HepG2 (cell line): ENCODE data around the gene CIB2. TPM values are rescaled to one million over a fixed set of nuclear protein-coding genes. Genes with fewer than 3 reads are reported as not detected.

Source experiments
- ATAD3A ChIP-seq: sonication (generic); formaldehyde crosslinking; IDR thresholded peaks from 2 replicates; pipeline ENCODE4 v1.4.0; 2020; ENCODE audit warnings: missing genetic modification reagents
- MYC ChIP-seq: sonication (generic); formaldehyde crosslinking; IDR thresholded peaks from 2 replicates; pipeline ENCODE4 v1.9.0; 2021; ENCODE audit warnings: missing genetic modification reagents, borderline replicate concordance
- NR1H2 ChIP-seq: sonication (generic); formaldehyde crosslinking; IDR thresholded peaks from 2 replicates; pipeline ENCODE4 v1.8.1; 2022; ENCODE audit warnings: low read depth, missing genetic modification reagents, borderline replicate concordance
- REL ChIP-seq: sonication (generic); formaldehyde crosslinking; conservative IDR thresholded peaks from 2 replicates; pipeline ENCODE4 v1.8.0; 2022; ENCODE audit warnings: mild to moderate bottlenecking, missing genetic modification reagents, moderate library complexity
- RFXAP ChIP-seq: sonication (generic); formaldehyde crosslinking; IDR thresholded peaks from 2 replicates; pipeline ENCODE4 v1.4.0; 2020; ENCODE audit warnings: missing genetic modification reagents, borderline replicate concordance
- SCMH1 ChIP-seq: sonication (generic); formaldehyde crosslinking; IDR thresholded peaks from 2 replicates; pipeline ENCODE4 v1.9.0; 2021; ENCODE audit warnings: missing genetic modification reagents, mild to moderate bottlenecking, borderline replicate concordance
- SRSF1 ChIP-seq: fragments of 200-400 bp; formaldehyde crosslinking; optimal IDR thresholded peaks from 2 replicates; pipeline ENCODE3; 2017; ENCODE audit warnings: mild to moderate bottlenecking, low read depth, low read length, moderate library complexity
- ZBTB1 ChIP-seq: sonication (generic); formaldehyde crosslinking; IDR thresholded peaks from 2 replicates; pipeline ENCODE4 v1.4.0; 2020; ENCODE audit warnings: missing genetic modification reagents, borderline replicate concordance
- ZNF17 ChIP-seq: sonication (generic); formaldehyde crosslinking; IDR thresholded peaks from 2 replicates; pipeline ENCODE4 v1.5.0; 2020; ENCODE audit warnings: mild to moderate bottlenecking, missing genetic modification reagents
- ZNF207 ChIP-seq: fragments of 450-650 bp; IDR thresholded peaks from 2 replicates; pipeline ENCODE4 v1.6.1; 2016; ENCODE audit warnings: antibody characterized with exemption, borderline replicate concordance
- ZNF225 ChIP-seq: sonication (generic); formaldehyde crosslinking; IDR thresholded peaks from 2 replicates; pipeline ENCODE4 v1.4.0; 2020; ENCODE audit warnings: mild to moderate bottlenecking, missing genetic modification reagents
- ZNF24 ChIP-seq: fragments of 450-650 bp; IDR thresholded peaks from 2 replicates; pipeline ENCODE4 v1.6.1; 2017; ENCODE audit warnings: antibody characterized with exemption, mild to moderate bottlenecking
- ZNF747 ChIP-seq: sonication (generic); formaldehyde crosslinking; IDR thresholded peaks from 2 replicates; pipeline ENCODE4 v1.8.1; 2023; ENCODE audit warnings: missing genetic modification reagents, mild to moderate bottlenecking, borderline replicate concordance
- ZNF790 ChIP-seq: sonication (generic); formaldehyde crosslinking; IDR thresholded peaks from 2 replicates; pipeline ENCODE4 v1.8.0; 2022; ENCODE audit warnings: missing genetic modification reagents, mild to moderate bottlenecking, borderline replicate concordance
- polyA plus RNA-seq, 8 experiments: library from polyadenylated mRNA; depleted of rRNA in 3 of 8; stranded (reverse) in 7 of 8; unstranded in 1 of 8; fragments of >200 nt; fragmentation: Illumina TruSeq in 4 of 8; extraction: Trizol in 4 of 8; gene quantifications; 2 replicates each; pipeline versions ENCODE4 v1.2.1 to v1.2.3, GENCODE V29; 2011 to 2016; ENCODE audit warnings: low read depth in 4 of 8, missing spikeins in 1 of 8, mixed read lengths in 1 of 8; ENCODE audit not compliant: insufficient read depth in 1 of 8
- total RNA-seq, 5 experiments: library from RNA; depleted of rRNA; stranded (reverse); fragments of >200 nt; fragmentation: Illumina TruSeq; extraction: Trizol; gene quantifications; 2 replicates each; pipeline ENCODE4 v1.2.3, GENCODE V29; 2016; ENCODE audit warnings: low read depth in 1 of 5
- TF ChIP-seq, protein P1 (sequence below): sonication (generic); formaldehyde crosslinking; IDR thresholded peaks from 2 replicates; pipeline ENCODE4 v1.4.0; 2020; ENCODE audit warnings: missing genetic modification reagents
- TF ChIP-seq, protein P2 (sequence below): sonication (generic); formaldehyde crosslinking; conservative IDR thresholded peaks from 2 replicates; pipeline ENCODE4 v1.4.0; 2020; ENCODE audit warnings: missing genetic modification reagents
- TF ChIP-seq, protein P3 (sequence below): sonication (generic); formaldehyde crosslinking; IDR thresholded peaks from 2 replicates; pipeline ENCODE4 v1.5.1; 2020; ENCODE audit warnings: mild to moderate bottlenecking, missing genetic modification reagents
- TF ChIP-seq, protein P4 (sequence below): IDR thresholded peaks from 2 replicates; pipeline ENCODE4 v1.6.1; 2016; ENCODE audit warnings: low read depth
- TF ChIP-seq, protein P5 (sequence below): sonication (generic); formaldehyde crosslinking; IDR thresholded peaks from 2 replicates; pipeline ENCODE4 v1.5.1; 2020; ENCODE audit warnings: missing genetic modification reagents, mild to moderate bottlenecking, borderline replicate concordance

CIB2 gene
- total and polyA plus RNA-seq, 2 of the 13 experiments (the other 11 are each of a cell fraction or from before 2014, with no cell fraction given): 1.4 to 1.5 TPM

DNA sequence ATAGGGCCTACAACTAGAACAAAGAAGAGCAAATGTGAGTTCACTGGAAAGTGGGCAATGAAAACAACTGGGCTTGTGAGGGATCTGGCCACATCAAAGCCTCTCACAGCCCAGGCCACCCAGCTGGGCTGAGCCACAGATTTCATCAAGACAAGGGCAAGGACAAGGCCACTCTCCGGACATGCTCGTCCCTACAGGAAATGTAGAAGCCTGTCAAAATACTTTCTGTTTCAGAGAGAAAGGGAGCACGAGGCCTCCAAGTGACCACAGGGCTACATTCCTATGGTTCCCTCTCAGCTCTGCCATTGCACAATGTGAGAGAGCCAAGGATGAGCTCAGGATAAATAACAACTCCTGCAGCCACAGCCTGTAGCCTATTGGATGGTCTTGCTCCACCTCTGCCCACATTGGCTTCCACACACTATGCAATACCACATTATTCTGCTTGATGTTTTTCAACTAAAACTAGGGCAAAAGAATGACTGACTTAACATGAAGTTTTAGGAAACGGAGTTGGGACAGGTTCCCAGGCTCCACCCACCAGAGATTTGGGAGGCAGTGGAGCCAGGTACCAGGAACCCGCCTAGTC is 65.9 kb downstream of the CIB2 start (continued):
- TF ChIP-seq RFXAP: peak; percentile 85
- TF ChIP-seq ATAD3A (CRISPR knock-in tag): no peak
- TF ChIP-seq, protein P1, sequence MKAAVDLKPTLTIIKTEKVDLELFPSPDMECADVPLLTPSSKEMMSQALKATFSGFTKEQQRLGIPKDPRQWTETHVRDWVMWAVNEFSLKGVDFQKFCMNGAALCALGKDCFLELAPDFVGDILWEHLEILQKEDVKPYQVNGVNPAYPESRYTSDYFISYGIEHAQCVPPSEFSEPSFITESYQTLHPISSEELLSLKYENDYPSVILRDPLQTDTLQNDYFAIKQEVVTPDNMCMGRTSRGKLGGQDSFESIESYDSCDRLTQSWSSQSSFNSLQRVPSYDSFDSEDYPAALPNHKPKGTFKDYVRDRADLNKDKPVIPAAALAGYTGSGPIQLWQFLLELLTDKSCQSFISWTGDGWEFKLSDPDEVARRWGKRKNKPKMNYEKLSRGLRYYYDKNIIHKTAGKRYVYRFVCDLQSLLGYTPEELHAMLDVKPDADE (CRISPR knock-in tag): no peak
- TF ChIP-seq ZNF790 (CRISPR knock-in tag): no peak
- TF ChIP-seq, protein P2, sequence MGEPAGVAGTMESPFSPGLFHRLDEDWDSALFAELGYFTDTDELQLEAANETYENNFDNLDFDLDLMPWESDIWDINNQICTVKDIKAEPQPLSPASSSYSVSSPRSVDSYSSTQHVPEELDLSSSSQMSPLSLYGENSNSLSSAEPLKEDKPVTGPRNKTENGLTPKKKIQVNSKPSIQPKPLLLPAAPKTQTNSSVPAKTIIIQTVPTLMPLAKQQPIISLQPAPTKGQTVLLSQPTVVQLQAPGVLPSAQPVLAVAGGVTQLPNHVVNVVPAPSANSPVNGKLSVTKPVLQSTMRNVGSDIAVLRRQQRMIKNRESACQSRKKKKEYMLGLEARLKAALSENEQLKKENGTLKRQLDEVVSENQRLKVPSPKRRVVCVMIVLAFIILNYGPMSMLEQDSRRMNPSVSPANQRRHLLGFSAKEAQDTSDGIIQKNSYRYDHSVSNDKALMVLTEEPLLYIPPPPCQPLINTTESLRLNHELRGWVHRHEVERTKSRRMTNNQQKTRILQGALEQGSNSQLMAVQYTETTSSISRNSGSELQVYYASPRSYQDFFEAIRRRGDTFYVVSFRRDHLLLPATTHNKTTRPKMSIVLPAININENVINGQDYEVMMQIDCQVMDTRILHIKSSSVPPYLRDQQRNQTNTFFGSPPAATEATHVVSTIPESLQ (CRISPR knock-in tag): peak; percentile 77; the same call in 1 of the 2 replicates
- TF ChIP-seq, protein P3, sequence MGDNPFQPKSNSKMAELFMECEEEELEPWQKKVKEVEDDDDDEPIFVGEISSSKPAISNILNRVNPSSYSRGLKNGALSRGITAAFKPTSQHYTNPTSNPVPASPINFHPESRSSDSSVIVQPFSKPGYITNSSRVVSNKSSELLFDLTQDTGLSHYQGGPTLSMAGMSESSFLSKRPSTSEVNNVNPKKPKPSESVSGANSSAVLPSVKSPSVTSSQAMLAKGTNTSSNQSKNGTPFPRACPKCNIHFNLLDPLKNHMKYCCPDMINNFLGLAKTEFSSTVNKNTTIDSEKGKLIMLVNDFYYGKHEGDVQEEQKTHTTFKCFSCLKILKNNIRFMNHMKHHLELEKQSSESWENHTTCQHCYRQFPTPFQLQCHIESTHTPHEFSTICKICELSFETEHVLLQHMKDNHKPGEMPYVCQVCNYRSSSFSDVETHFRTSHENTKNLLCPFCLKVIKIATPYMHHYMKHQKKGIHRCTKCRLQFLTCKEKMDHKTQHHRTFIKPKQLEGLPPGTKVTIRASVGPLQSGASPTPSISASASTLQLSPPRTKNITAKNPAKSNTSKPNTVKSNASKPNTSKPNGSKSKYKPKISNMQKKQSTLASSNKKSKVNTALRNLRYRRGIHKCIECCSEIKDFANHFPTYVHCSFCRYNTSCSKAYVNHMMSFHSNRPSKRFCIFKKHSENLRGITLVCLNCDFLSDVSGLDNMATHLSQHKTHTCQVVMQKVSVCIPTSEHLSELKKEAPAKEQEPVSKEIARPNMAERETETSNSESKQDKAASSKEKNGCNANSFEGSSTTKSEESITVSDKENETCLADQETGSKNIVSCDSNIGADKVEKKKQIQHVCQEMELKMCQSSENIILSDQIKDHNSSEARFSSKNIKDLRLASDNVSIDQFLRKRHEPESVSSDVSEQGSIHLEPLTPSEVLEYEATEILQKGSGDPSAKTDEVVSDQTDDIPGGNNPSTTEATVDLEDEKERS (CRISPR knock-in tag): peak; percentile 92; the same call in 1 of the 2 replicates
- TF ChIP-seq NR1H2: no peak
- TF ChIP-seq ZNF24: peak; percentile 45; the same call in 1 of the 2 replicates
- TF ChIP-seq, protein P4, sequence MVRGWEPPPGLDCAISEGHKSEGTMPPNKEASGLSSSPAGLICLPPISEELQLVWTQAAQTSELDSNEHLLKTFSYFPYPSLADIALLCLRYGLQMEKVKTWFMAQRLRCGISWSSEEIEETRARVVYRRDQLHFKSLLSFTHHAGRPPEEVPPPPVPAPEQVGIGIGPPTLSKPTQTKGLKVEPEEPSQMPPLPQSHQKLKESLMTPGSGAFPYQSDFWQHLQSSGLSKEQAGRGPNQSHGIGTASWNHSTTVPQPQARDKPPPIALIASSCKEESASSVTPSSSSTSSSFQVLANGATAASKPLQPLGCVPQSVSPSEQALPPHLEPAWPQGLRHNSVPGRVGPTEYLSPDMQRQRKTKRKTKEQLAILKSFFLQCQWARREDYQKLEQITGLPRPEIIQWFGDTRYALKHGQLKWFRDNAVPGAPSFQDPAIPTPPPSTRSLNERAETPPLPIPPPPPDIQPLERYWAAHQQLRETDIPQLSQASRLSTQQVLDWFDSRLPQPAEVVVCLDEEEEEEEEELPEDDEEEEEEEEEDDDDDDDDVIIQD: peak; percentile 75
- TF ChIP-seq ZNF207: no peak
- no peak for TF ChIP-seq ZBTB1
- peak; percentile 89; the same call in 1 of the 2 replicates for TF ChIP-seq ZNF747 (CRISPR knock-in tag)
- TF ChIP-seq ZNF17: no peak
- no peak for TF ChIP-seq REL (CRISPR knock-in tag)
- TF ChIP-seq, protein P5, sequence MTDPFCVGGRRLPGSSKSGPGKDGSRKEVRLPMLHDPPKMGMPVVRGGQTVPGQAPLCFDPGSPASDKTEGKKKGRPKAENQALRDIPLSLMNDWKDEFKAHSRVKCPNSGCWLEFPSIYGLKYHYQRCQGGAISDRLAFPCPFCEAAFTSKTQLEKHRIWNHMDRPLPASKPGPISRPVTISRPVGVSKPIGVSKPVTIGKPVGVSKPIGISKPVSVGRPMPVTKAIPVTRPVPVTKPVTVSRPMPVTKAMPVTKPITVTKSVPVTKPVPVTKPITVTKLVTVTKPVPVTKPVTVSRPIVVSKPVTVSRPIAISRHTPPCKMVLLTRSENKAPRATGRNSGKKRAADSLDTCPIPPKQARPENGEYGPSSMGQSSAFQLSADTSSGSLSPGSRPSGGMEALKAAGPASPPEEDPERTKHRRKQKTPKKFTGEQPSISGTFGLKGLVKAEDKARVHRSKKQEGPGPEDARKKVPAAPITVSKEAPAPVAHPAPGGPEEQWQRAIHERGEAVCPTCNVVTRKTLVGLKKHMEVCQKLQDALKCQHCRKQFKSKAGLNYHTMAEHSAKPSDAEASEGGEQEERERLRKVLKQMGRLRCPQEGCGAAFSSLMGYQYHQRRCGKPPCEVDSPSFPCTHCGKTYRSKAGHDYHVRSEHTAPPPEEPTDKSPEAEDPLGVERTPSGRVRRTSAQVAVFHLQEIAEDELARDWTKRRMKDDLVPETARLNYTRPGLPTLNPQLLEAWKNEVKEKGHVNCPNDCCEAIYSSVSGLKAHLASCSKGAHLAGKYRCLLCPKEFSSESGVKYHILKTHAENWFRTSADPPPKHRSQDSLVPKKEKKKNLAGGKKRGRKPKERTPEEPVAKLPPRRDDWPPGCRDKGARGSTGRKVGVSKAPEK (CRISPR knock-in tag): no peak
- TF ChIP-seq MYC (CRISPR knock-in tag): peak; percentile 88; the same call in 1 of the 2 replicates
- TF ChIP-seq SCMH1 (CRISPR knock-in tag): no peak
- TF ChIP-seq SRSF1: no peak
- no peak for TF ChIP-seq ZNF225
